Progenitor cell of endocrine pancreas (in vitro differentiated cells): Measurements from ENCODE around the gene PTGDR2. TPM values are rescaled to one million over a fixed set of nuclear protein-coding genes. Genes with fewer than 3 reads are reported as not detected.
A peak's percentile ranks its signal among the peaks of the same experiment; 100 is the strongest.

ENCODE experiments used
- DNase-seq: peaks from one replicate; pipeline ENCODE4 v3.0.0; 2021; ENCODE audit warnings: low spot score; ENCODE audit not compliant: unreplicated experiment
- H3K27ac Mint-ChIP-seq: 2 replicates; pipeline ENCODE4 v1.8.0; 2021; ENCODE audit warnings: mild to moderate bottlenecking, moderate library complexity, mixed read lengths
- H3K27me3 Mint-ChIP-seq: 2 replicates; pipeline ENCODE4 v1.8.0; 2021; ENCODE audit warnings: mixed read lengths
- H3K36me3 Mint-ChIP-seq: 2 replicates; pipeline ENCODE4 v1.8.0; 2022; ENCODE audit warnings: mixed read lengths; ENCODE audit not compliant: insufficient read depth
- H3K4me1 Mint-ChIP-seq: 2 replicates; pipeline ENCODE4 v1.8.0; 2021; ENCODE audit warnings: low read depth, mixed read lengths
- H3K4me3 Mint-ChIP-seq: 2 replicates; pipeline ENCODE4 v1.8.0; 2021; ENCODE audit warnings: low read depth, mild to moderate bottlenecking, moderate library complexity, mixed read lengths
- H3K9me3 Mint-ChIP-seq: 2 replicates; pipeline ENCODE4 v1.8.0; 2021; ENCODE audit warnings: low read depth, mixed read lengths
- CTCF ChIP-seq: fragments of 200-600 bp; sonication (generic); IDR thresholded peaks from one replicate; pipeline ENCODE4 v1.5.0; 2021; ENCODE audit warnings: antibody characterized with exemption, mild to moderate bottlenecking; ENCODE audit not compliant: unreplicated experiment
- total RNA-seq: library from RNA; stranded (reverse); gene quantifications from 2 replicates; pipeline ENCODE4 v1.2.1, GENCODE V29; 2021

Gene PTGDR2
- total RNA-seq, 1 donor from 2014 or later: 2.0 TPM

DNA sequence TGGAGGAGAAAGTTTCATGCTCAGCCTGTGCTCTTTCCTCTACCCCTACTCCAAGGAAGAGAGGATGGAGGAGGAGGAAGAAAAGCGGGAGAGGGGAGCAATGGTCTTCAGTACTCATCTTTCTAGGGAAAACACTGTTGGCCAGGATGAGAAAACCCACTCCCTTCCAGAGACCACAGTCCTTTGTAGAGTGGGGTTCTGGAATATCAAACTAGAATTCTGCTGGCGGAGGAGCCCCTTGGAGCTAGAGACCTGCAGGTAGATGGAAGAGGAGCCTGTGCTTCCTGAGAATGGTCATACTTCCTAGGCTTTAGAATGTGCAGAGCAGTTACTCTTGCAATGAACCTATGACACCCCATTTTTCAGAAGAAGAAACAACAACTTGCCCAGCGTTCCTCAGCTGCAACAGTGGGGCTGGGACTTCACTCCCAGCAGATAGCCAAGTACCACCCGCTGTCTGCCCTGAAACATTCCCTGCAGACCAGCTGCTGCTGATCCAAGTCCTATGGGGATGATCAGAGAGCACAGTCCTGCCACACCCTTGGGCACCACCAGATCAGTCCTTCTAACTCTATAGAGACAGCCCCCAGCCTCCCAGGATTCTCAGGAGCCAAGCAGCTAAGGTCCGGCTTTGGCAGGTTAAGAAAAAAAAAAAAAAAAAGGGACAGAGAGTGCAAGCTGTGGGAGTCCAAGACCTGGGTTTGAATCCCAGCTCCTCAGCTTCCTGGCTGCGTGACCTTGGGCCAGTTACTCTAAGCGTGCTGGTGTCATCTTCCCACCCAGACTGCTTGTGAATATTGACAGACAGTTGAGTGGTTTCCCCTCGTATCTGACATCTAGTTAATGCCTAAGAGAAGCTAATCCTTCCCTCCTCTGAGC lies 664 bp downstream of the PTGDR2 start:
- no peak for DNase-seq
- Mint-ChIP-seq H3K27ac (peak overlapping the region; percentile 19), H3K9me3 (no peaks in the 10 kb centered on the region), H3K27me3 (peaks cover 3% of the 10 kb centered on the region), H3K4me3 (peak overlapping the region; percentile 9), H3K36me3 (peaks cover 5% of the 10 kb centered on the region), H3K4me1 (peaks cover 10% of the 10 kb centered on the region)
- TF ChIP-seq CTCF: no peak

- no peaks in the 10 kb centered on the region for H3K9me3 Mint-ChIP-seq
- peaks cover 3% of the 10 kb centered on the region for H3K27me3 Mint-ChIP-seq
- no peak overlapping the region for H3K4me3 Mint-ChIP-seq
- H3K4me1 Mint-ChIP-seq: peaks cover 10% of the 10 kb centered on the region
- no peak for DNase-seq
- peaks cover 5% of the 10 kb centered on the region for H3K36me3 Mint-ChIP-seq
- TF ChIP-seq CTCF: no peak
- H3K27ac Mint-ChIP-seq: no peak overlapping the region
Measured at GRCh38 chr11:60854140-60854846, 1.5 kb downstream of the PTGDR2 start.

DNA sequence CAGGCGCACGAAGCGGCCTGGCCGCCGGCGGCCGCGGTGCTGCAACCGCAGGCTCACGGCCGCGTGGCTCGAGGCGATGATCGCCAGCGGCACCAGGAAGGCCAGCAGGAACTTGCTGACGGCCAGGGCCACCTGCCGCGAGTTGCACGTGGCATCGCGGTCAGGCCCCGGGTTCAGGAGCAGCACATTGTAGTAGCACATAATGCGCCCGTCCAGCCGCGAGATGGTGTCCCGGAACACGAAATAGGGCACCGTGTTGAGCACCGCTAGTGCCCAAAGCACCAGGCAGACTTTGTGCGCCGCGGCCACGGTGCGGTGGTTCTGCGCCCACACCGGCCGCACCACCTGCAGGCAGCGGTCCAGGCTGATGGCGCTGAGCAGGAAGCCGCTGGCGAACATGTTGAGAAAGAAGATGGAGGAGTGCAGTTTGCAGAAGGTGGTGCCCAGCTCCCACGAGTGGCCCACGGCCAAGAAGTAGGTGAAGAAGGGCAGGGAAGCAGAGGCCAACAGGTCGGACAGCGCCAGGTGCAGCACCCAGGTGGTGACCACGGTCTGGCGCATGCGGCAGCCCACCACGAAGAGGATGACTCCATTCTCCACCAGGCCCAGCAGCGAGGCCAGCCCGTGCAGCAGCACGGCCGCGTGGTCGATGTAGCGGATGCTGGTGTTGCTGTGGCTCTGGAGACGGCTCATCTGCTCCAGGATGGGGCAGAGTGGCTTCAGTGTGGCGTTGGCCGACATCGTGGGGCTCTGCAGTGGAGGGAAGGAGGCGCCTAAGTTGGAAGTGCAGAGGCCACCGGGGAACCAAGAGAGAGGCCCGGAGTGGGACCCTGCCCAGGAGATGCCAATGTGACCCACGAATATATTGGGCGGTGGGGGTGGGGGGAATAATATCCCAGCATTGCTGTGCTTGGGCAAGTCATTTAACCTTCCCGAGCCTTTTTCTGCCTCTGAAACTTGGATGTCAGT lies 2.5 kb downstream of the PTGDR2 start:
- H3K9me3 Mint-ChIP-seq: no peaks in the 10 kb centered on the region
- no peak overlapping the region for H3K4me3 Mint-ChIP-seq
- peaks cover 3% of the 10 kb centered on the region for H3K27me3 Mint-ChIP-seq
- peaks cover 10% of the 10 kb centered on the region for H3K4me1 Mint-ChIP-seq
- H3K36me3 Mint-ChIP-seq: peaks cover 8% of the 10 kb centered on the region
- TF ChIP-seq CTCF: no peak
- no peak overlapping the region for H3K27ac Mint-ChIP-seq
- no peak for DNase-seq

DNA sequence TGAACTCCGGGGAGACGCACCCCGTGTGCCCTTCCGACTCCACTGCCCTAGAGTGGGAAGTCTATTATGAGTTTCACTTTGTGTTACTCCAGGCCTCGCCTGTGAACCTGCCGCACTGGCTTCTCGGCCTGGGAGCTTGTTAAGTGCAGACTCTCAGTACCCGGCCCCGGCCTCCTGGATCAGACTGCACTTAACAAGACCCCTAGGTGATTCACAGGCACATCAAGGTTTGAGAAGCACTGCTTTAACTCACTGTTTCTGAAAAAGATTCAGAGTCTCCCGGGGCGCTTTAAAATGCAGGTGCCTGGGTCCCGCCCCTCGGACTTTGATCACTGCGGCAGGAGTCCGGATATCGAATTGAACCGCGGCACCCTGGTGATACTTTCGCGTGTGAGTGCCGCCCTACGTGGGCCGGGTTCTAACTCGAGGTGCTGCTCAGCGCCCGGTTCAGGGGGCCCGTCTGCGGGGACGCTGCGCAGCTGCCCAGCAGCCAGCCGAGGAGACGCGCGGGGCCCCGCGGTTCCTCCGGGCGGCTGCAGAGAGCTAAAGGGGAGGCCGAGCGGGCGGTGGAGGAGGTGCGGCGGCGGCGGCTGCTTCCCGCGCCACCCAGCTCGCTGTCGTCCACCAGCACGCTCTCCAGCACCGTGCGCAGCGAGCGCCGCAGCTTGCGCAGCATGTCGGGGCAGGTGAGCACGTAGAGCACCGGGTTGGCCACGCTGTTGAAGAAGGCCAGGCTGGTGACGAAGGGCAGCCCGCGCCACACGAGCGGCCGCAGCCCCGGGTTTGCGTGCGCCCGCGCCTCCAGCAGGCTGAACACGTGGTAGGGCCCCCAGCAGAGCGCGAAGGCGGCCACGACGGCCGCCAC lies 3.4 kb downstream of the PTGDR2 start:
- no peak for TF ChIP-seq CTCF
- Mint-ChIP-seq H3K27me3 (peaks cover 3% of the 10 kb centered on the region), H3K4me1 (peaks cover 10% of the 10 kb centered on the region), H3K9me3 (no peaks in the 10 kb centered on the region), H3K4me3 (peak overlapping the region; percentile 37), H3K27ac (no peak overlapping the region), H3K36me3 (peaks cover 8% of the 10 kb centered on the region)
- DNase-seq: no peak
